ENCODE data around the gene KLHDC7B. TPM values are rescaled to one million over a fixed set of nuclear protein-coding genes. Genes with fewer than 3 reads are reported as not detected.

KLHDC7B gene
- total and polyA plus RNA-seq, 2 of the 13 experiments (the other 11 are each of a cell fraction or from before 2014, with no cell fraction given), result 0.11 TPM; not detected in 1

DNA sequence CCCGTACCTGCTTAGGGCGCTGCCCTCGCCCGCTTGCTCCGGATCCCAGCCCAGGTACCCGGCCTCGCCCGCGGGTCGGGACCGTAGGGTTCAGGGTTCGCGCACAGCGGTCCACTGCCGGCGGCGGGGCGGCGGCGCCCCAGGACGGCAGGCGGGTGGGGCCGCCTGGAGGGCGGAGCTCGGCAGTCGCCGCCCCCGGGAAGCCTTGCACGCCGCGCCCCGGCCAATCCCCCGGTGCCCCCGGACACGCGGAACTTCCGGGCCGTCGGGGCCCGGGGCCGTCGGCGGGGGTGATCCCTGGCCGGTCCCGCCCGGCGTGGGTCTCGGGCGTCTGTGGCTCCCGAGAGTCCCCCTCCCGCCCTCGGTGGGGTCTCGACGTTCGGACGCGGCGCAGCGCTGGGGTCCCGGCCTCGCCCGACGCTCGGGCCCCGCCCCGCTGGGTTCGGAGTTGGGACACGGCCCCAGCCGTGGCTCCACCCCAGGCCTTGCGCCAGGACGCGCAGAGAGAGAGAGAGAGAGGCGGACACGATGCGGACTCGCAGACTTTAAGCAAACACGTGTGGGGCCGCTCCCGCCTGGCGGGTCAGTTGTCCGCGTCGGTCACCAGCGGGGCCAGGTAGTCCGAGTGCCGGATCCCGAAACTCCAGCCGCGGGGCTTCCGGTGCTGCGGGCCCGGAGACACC, 15.7 kb upstream of the KLHDC7B start, which contains the start of gene TYMP:
TYMP (minus strand) TSS at position 116 of the 683 bp plus-strand sequence. CDS start 303 bp downstream, outside the sequence.
- peaks cover 74% of the 10 kb centered on the region for H3K4me1 ChIP-seq (ENCODE audit: insufficient read depth, low read length)
- no peaks in the 10 kb centered on the region for H3K36me3 ChIP-seq (replicated peaks in 1 of 2; ENCODE audit: control insufficient read depth in 1 of 2, insufficient read depth in 2 of 2, low read length in 2 of 2)
- no peak within 1 kb of the TSS for H2AFZ ChIP-seq (ENCODE audit: low read length)
- DNase-seq (ENCODE audit: low spot score) (peak; percentile 74), FAIRE-seq (no peak), ATAC-seq (peak; percentile 39)
- 0 out of 5 replicates have a peak, but pooled peaks cover 0 to 6% of the 10 kb centered on the region in 2 experiments for H3K27me3 ChIP-seq (ENCODE audit: control insufficient read depth in 1 of 2, insufficient read depth in 2 of 2, low read length in 2 of 2)
- H3K9me3 ChIP-seq (ENCODE audit: low read length), result no peaks in the 10 kb centered on the region
- peak within 1 kb of the TSS; percentile 58 to 83 (median 74); a peak in 5 of 6 replicates for H3K4me3 ChIP-seq (replicated peaks in 1 of 3; ENCODE audit: insufficient read depth in 1 of 3, low read depth in 2 of 3, low read length in 3 of 3)
- H3K79me2 ChIP-seq (ENCODE audit: insufficient read depth, low read length), result peaks cover 3% of the 10 kb centered on the region
- POLR2A ChIA-PET, result interaction anchor here (1.0 to 1.9 kb wide), 10 partner anchors 8 to 170 kb away, joined by 3 to 10 read pairs (median 4); partner anchors contain the start of genes CHKB, KLHDC7B, LMF2 and NCAPH2
- H3K9ac ChIP-seq (ENCODE audit: insufficient read depth, low read depth, low read length), result peak within 1 kb of the TSS; percentile 73
- peak within 1 kb of the TSS; percentile 84 for H3K4me2 ChIP-seq (ENCODE audit: low read depth, low read length)
- 4% methylated on average over 10 of the region's 92 CpGs for WGBS (ENCODE audit: low lambda C conversion rate)
- peak within 1 kb of the TSS; percentile 74 for H3K27ac ChIP-seq (ENCODE audit: extremely low read length, insufficient read depth, low read length)
- H4K20me1 ChIP-seq (ENCODE audit: insufficient read depth, low read length), result no peaks in the 10 kb centered on the region
- CTCF ChIA-PET (ENCODE audit: low intra/inter-chr PET ratio, low total read pairs), result no interaction called here
- BruUV-seq (replicated peaks), result TSS peak; percentile 21
- intact Hi-C loops (cut with micrococcal nuclease; ENCODE audit: unreplicated experiment) (loop anchor here (5.0 kb wide), 1 partner anchor 32 kb away; the partner anchor contains the start of gene SYCE3), in situ Hi-C loops (cut with HindIII; ENCODE audit: extremely low pct_ligation_motif_present, low pct_unique_long_range_greater_than_20kb) (loop anchor here (5.0 kb wide), 1 partner anchor 37 kb away; no protein-coding TSS in a partner anchor)
- TF ChIP-seq NFYC (CRISPR knock-in tag; IDR thresholded peaks at IDR 0.05) (no peak), HNF4A (CRISPR knock-in tag; IDR thresholded peaks at IDR 0.05) (peak; percentile 12; the same call in 1 of the 2 replicates), FOSL1 (CRISPR knock-in tag; IDR thresholded peaks at IDR 0.05; ENCODE audit: borderline replicate concordance) (no peak), ZBTB1 (CRISPR knock-in tag; IDR thresholded peaks at IDR 0.05; ENCODE audit: borderline replicate concordance) (peak; percentile 25; the same call in 1 of the 2 replicates), CHCHD3 (CRISPR knock-in tag; IDR thresholded peaks at IDR 0.05) (no peak), ZNF557 (CRISPR knock-in tag; IDR thresholded peaks at IDR 0.05) (no peak; the same call in 1 of the 2 replicates), SATB2 (CRISPR knock-in tag; IDR thresholded peaks at IDR 0.05) (no peak), PBX3 (CRISPR knock-in tag; IDR thresholded peaks at IDR 0.05; ENCODE audit: borderline replicate concordance) (peak; percentile 66; the same call in 1 of the 2 replicates), FOXK1 (CRISPR knock-in tag; IDR thresholded peaks at IDR 0.05; ENCODE audit: borderline replicate concordance, low read depth) (peak; percentile 21; the same call in 1 of the 2 replicates), BORCS8-MEF2B (CRISPR knock-in tag; IDR thresholded peaks at IDR 0.05) (0 out of 2 replicates have a peak, but pooled peaks have one; percentile 6), ZNF576 (CRISPR knock-in tag; IDR thresholded peaks at IDR 0.05) (no peak), SAFB2 (CRISPR knock-in tag; IDR thresholded peaks at IDR 0.05; ENCODE audit: borderline replicate concordance, low read depth) (peak; percentile 13; the same call in 1 of the 2 replicates), ASH2L (IDR thresholded peaks at IDR 0.05; ENCODE audit: insufficient read length, low read depth, low read length) (peak; percentile 25), HNRNPK (IDR thresholded peaks at IDR 0.05; ENCODE audit: low read depth, low read length, poor library complexity, severe bottlenecking) (peak; percentile 71), TSC22D2 (CRISPR knock-in tag; IDR thresholded peaks at IDR 0.05; ENCODE audit: borderline replicate concordance) (peak; percentile 66; the same call in 1 of the 2 replicates), ZNF280B (CRISPR knock-in tag; IDR thresholded peaks at IDR 0.05; ENCODE audit: borderline replicate concordance) (no peak), ETV5 (CRISPR knock-in tag; IDR thresholded peaks at IDR 0.05; ENCODE audit: borderline replicate concordance) (peak; percentile 54; the same call in 1 of the 2 replicates)
- TF ChIP-seq, protein P1, sequence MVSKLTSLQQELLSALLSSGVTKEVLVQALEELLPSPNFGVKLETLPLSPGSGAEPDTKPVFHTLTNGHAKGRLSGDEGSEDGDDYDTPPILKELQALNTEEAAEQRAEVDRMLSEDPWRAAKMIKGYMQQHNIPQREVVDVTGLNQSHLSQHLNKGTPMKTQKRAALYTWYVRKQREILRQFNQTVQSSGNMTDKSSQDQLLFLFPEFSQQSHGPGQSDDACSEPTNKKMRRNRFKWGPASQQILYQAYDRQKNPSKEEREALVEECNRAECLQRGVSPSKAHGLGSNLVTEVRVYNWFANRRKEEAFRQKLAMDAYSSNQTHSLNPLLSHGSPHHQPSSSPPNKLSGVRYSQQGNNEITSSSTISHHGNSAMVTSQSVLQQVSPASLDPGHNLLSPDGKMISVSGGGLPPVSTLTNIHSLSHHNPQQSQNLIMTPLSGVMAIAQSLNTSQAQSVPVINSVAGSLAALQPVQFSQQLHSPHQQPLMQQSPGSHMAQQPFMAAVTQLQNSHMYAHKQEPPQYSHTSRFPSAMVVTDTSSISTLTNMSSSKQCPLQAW (CRISPR knock-in tag; IDR thresholded peaks at IDR 0.05), result no peak
